OCI-LY1 (cell line): ENCODE measurements around the gene PCP2.

Experiments
- CTCF ChIP-seq: fragments of 200-600 bp; sonication (generic), shearing (Covaris generic); IDR thresholded peaks from 2 replicates; pipeline ENCODE4 v1.5.1; 2017; ENCODE audit warnings: mild to moderate bottlenecking, antibody characterized with exemption, low read length, moderate library complexity, mixed read lengths
- EZH2 ChIP-seq: fragments of 200-600 bp; sonication (generic), shearing (Covaris generic); IDR thresholded peaks from 2 replicates; pipeline ENCODE4 v1.8.0; 2017; ENCODE audit warnings: borderline replicate concordance, mixed run types, mild to moderate bottlenecking, antibody characterized with exemption, low read length, moderate library complexity, mixed read lengths

- TF ChIP-seq CTCF (no peak), EZH2 (no peak)
Observed at GRCh38 chr19:7663706-7664105, 30.2 kb upstream of the PCP2 start.
